Uterus (tissue), 4 donors: ENCODE measurements around the gene LRRD1. TPM values are rescaled to one million over a fixed set of nuclear protein-coding genes. Genes with fewer than 3 reads are reported as not detected.
"Not testable (repeated sequence)": the region's sequence is repeated elsewhere in the genome, so short reads cannot be mapped to it uniquely, and the experiment has no call there.

ENCODE experiments used
- DNase-seq, 2 donors: peaks; one replicate each; pipeline ENCODE4 v3.0.0-alpha.2; 2019 to 2020
- H3K27ac ChIP-seq, 2 donors: fragments of 200-600 bp; sonication (generic); 1 replicate in 1 of 2; 2 replicates in 1 of 2; pipeline ENCODE4 v1.5.1; 2016 to 2018
- H3K27me3 ChIP-seq, 2 donors: fragments of 200-600 bp; sonication (generic); one replicate each; pipeline ENCODE4 v1.5.1; 2018 to 2019; ENCODE audit warnings: control low read depth in 1 of 2
- H3K36me3 ChIP-seq, 2 donors: fragments of 200-600 bp; sonication (generic); one replicate each; pipeline ENCODE4 v1.5.1; 2019; ENCODE audit warnings: control low read depth in 1 of 2
- H3K4me1 ChIP-seq, 2 donors: fragments of 200-600 bp; sonication (generic); one replicate each; pipeline ENCODE4 v1.5.1; 2018 to 2019; ENCODE audit warnings: control low read depth in 1 of 2
- H3K4me3 ChIP-seq, 2 donors: fragments of 200-600 bp; sonication (generic); 1 replicate in 1 of 2; 2 replicates in 1 of 2; pipeline ENCODE4 v1.5.1; 2018 to 2019; ENCODE audit warnings: mild to moderate bottlenecking in 1 of 2
- H3K9me3 ChIP-seq, 2 donors: fragments of 200-600 bp; sonication (generic); one replicate each; pipeline ENCODE4 v1.5.1; 2019; ENCODE audit warnings: control low read depth in 1 of 2
- POLR2A ChIP-seq, 2 donors: fragments of 450-650 bp; IDR thresholded peaks; one replicate each; pipeline ENCODE4 v1.6.1; 2016; ENCODE audit warnings: antibody characterized with exemption in 2 of 2, mild to moderate bottlenecking in 1 of 2, moderate library complexity in 1 of 2
- intact Hi-C: fragments of 100-400 bp; cut with DNase I; formaldehyde crosslinking; loops from one replicate; pipeline ENCODE4 v1.15.1; 2023; ENCODE audit warnings: low total_unique reads
- total RNA-seq, 4 donors: library from RNA; depleted of rRNA in 3 of 4; stranded (reverse); fragments of >200 nt in 3 of 4; gene quantifications; one replicate each; pipeline versions ENCODE4 v1.1.0 to v1.2.4, GENCODE V29; 2014 to 2023
- TF ChIP-seq, protein P1 (sequence below), 4 experiments: fragments of 200-600 bp in 2 of 4; fragments of 450-650 bp in 2 of 4; sonication (generic) in 2 of 4; IDR thresholded peaks; one replicate each; pipeline ENCODE4 v1.5.1; 2016 to 2019; ENCODE audit warnings: antibody characterized with exemption in 4 of 4, mild to moderate bottlenecking in 2 of 4, moderate library complexity in 1 of 4
- donor health status: DM: yes; HTN: yes; CAD: no.

LRRD1 gene
- total RNA-seq, 4 donors from 2014 or later = 0.73 to 0.97 TPM; not detected in 2

DNA sequence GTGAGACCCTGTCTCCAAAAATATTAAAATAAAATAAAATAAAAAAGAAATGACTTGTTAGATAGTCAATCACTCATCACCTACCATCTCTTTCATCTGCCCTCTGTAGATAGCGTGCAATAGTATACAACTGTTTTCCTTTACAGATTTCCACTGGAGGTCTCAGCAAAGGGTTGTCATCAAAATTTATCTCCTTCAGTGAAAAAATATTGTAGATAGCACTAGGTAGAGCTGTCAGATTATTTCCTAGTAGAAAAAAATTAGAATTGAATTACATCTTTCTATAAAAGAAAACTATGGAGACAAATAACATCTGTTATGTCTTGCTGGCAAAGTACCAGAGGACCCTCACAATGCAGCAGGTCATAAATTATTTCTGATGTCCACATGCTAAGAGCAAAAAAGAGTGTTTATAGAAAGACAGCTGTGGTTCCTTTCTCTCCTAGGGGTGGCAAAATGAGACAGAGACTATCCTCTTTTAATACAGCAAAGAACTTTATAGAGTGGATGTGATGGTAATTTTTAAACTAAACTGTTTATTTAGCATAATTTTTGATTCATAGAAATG lies 28.4 kb downstream of the LRRD1 start:
- no peaks in the 10 kb centered on the region for H3K36me3 ChIP-seq
- H3K4me3 ChIP-seq = no peak overlapping the region
- no peaks in the 10 kb centered on the region for H3K27me3 ChIP-seq
- H3K4me1 ChIP-seq = no peaks in the 10 kb centered on the region
- H3K9me3 ChIP-seq = no peaks in the 10 kb centered on the region
- intact Hi-C loops = no loop called here
- no peak for DNase-seq
- TF ChIP-seq, protein P1, sequence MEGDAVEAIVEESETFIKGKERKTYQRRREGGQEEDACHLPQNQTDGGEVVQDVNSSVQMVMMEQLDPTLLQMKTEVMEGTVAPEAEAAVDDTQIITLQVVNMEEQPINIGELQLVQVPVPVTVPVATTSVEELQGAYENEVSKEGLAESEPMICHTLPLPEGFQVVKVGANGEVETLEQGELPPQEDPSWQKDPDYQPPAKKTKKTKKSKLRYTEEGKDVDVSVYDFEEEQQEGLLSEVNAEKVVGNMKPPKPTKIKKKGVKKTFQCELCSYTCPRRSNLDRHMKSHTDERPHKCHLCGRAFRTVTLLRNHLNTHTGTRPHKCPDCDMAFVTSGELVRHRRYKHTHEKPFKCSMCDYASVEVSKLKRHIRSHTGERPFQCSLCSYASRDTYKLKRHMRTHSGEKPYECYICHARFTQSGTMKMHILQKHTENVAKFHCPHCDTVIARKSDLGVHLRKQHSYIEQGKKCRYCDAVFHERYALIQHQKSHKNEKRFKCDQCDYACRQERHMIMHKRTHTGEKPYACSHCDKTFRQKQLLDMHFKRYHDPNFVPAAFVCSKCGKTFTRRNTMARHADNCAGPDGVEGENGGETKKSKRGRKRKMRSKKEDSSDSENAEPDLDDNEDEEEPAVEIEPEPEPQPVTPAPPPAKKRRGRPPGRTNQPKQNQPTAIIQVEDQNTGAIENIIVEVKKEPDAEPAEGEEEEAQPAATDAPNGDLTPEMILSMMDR (IDR thresholded peaks at IDR 0.05) = no peak
- no peak for TF ChIP-seq POLR2A (IDR thresholded peaks at IDR 0.05)
- no peak overlapping the region for H3K27ac ChIP-seq

DNA sequence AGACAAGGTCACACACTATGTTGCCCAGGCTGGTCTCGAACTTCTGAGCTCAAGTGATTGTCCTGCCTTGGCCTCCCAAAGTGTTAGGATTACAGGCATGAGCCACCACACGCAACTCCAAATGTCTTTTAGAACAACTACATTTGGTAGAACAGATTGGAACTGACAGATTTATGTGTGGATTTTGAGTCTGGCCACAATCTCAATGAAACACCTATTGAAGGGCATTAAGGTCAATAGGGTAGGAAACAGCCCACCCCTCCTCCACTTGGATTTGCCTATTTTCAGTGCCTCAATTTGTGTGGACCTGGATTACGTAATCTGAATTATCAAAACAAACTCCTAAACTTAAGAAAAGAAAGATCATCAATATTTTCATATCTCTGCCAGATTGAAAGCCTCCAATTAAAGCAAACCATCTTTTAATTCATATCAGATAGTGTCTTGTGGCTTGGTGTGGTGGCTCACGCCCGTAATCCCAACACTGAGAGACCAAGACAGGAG lies 29.2 kb downstream of the LRRD1 start:
- no peak for DNase-seq
- Histone ChIP-seq H3K27ac (no peak overlapping the region), H3K27me3 (no peaks in the 10 kb centered on the region), H3K4me3 (no peak overlapping the region), H3K4me1 (no peaks in the 10 kb centered on the region), H3K36me3 (no peaks in the 10 kb centered on the region), H3K9me3 (no peaks in the 10 kb centered on the region)
- intact Hi-C loops = no loop called here
- TF ChIP-seq, protein P1 (IDR thresholded peaks at IDR 0.05) = no peak
- TF ChIP-seq POLR2A (IDR thresholded peaks at IDR 0.05) = no peak

DNA sequence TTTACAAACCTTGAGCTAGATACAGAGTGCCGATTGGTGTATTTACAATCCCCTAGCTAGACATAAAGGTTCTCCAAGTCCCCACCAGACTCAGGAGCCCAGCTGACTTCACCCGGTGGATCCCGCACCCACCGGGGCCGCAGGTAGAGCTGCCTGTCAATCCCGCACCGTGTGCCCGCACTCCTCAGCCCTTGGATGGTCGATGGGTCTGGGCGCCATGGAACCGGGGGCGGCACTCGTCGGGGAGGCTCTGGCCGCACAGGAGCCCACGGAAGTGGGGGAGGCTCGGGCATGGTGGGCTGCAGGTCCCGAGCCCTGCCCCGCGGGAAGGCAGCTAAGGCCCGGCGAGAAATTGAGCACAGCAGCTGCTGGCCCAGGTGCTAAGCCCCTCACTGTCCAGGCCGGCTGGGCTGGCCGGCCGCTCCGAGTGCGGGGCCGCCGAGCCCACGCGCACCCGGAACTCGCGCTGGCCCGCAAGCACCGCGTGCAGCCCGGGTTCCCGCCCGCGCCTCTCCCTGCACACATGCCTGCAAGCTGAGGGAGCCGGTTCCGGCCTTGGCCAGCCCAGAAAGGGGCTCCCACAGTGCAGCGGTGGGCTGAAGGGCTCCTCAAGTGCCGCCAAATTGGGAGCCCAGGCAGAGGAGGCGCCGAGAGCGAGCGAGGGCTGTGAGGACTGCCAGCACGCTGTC lies 35.6 kb downstream of the LRRD1 start:
- H3K27me3 ChIP-seq, H3K4me3 ChIP-seq, H3K4me1 ChIP-seq, intact Hi-C loops, H3K9me3 ChIP-seq, H3K36me3 ChIP-seq, DNase-seq, H3K27ac ChIP-seq: not testable (repeated sequence)

DNA sequence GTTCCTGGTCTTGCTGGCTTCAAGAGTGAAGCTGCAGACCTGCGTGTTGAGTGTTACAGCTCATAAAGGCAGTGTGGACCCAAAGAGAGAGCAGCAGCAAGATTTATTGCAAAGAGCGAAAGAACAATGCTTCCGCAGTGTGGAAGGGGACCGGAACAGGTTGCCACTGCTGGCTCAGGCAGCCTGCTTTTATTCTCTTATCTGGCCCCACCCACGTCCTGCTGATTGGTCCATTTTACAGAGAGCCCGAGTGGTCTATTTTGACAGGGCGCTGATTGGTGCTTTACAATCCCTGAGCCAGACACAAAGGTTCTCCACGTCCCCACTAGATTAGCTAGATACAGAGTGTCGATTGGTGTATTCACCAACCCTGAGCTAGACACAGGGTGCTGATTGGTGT lies 36.2 kb downstream of the LRRD1 start:
- H3K4me1 ChIP-seq, H3K36me3 ChIP-seq, DNase-seq, H3K4me3 ChIP-seq, intact Hi-C loops, H3K9me3 ChIP-seq, H3K27ac ChIP-seq, H3K27me3 ChIP-seq: not testable (repeated sequence)

DNA sequence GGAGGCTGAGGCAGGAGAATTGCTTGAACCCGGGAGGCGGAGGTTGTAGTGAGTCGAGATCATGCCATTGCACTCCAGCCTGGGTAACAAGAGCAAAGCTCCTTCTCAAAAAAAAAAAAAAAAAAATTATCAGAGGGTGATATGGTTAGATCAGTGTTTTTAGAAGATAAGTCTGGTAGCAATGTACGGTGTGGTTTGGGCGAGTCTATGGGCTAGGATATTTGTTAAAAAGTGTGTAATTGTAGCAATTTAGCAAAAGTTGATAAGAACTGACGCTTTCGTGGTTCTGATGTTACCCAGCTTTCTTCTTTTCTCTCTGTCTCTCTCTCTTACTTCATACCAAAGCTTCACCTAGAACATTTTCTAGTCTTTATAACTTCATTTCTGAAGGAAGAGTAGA lies 37.8 kb downstream of the LRRD1 start:
- Histone ChIP-seq H3K27ac (no peak overlapping the region), H3K4me1 (no peaks in the 10 kb centered on the region), H3K36me3 (no peaks in the 10 kb centered on the region), H3K9me3 (no peaks in the 10 kb centered on the region), H3K4me3 (no peak overlapping the region), H3K27me3 (no peaks in the 10 kb centered on the region)
- DNase-seq = no peak
- intact Hi-C loops = no loop called here
- TF ChIP-seq, protein P1 (IDR thresholded peaks at IDR 0.05) = no peak
- no peak for TF ChIP-seq POLR2A (IDR thresholded peaks at IDR 0.05)

DNA sequence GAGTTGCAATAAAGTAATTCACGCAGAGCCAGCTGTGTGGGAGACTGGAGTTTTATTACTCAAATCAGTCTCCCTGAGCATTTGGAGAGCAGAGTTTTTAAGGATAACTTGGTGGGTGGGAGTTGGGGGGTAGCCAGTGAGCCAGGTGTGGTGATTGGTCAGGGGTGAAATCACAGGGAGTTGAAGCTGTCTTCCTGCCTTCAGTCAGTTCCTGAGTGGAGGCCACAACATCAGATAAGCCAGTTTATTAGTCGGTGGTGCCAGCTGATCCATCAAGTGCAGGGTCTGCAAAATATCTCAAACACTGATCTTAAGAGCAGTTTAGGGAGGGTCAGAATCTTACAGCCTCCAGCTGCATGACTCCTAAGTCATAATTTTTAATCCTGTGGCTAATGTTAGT lies 41.4 kb downstream of the LRRD1 start:
- intact Hi-C loops = no loop called here
- TF ChIP-seq, protein P1 (IDR thresholded peaks at IDR 0.05) = no peak
- no peak for TF ChIP-seq POLR2A (IDR thresholded peaks at IDR 0.05)
- Histone ChIP-seq H3K4me1 (no peaks in the 10 kb centered on the region), H3K27ac (no peak overlapping the region), H3K36me3 (no peaks in the 10 kb centered on the region), H3K4me3 (no peak overlapping the region), H3K27me3 (no peaks in the 10 kb centered on the region), H3K9me3 (no peaks in the 10 kb centered on the region)
- peak; percentile 68 to 78 for DNase-seq
